IMR-90 (cell line): ENCODE results near the gene PHC3. TPM values are rescaled to one million over a fixed set of nuclear protein-coding genes. Genes with fewer than 3 reads are reported as not detected.

Experiments used
- ATAC-seq: fragments of 200-7000 bp; cut with Tn5 transposase; 2 replicates; pipeline ENCODE4 v1.9.1; 2020; ENCODE audit warnings: low read depth, mild to moderate bottlenecking, moderate library complexity
- BruUV-seq: library from RNA; stranded (reverse); fragments of 400-500 nt; replicated peaks from 2 replicates; lab custom pipeline; 2021; lab: Mats Ljungman, UMichigan
- CTCF ChIA-PET: fragments of 300-600 bp; formaldehyde crosslinking; extraction: SDS; loops from one replicate; lab custom pipeline; 2021; ENCODE audit warnings: antibody characterized with exemption; lab: Yijun Ruan, JAX
- POLR2A ChIA-PET: fragments of 300-600 bp; sonication (Branson Sonifier 250); formaldehyde crosslinking; loops from one replicate; lab custom pipeline; 2022; ENCODE audit warnings: antibody characterized with exemption; ENCODE audit not compliant: unreplicated experiment; lab: Charles Lee
- DNase-seq: peaks from one replicate; pipeline ENCODE4 v3.0.0; 2013
- H2AFZ ChIP-seq: replicated peaks from 2 replicates; pipeline ENCODE3; 2013; ENCODE audit warnings: low read length, mild to moderate bottlenecking; ENCODE audit not compliant: poor library complexity
- H2AK5ac ChIP-seq: 2 replicates; pipeline ENCODE4 v1.6.1; 2013; ENCODE audit warnings: low read depth, low read length, inconsistent platforms
- H2AK9ac ChIP-seq: replicated peaks from 2 replicates; pipeline ENCODE3; 2013; ENCODE audit warnings: mild to moderate bottlenecking, low read depth, low read length, moderate library complexity; ENCODE audit not compliant: poor library complexity
- H2BK120ac ChIP-seq: 2 replicates; pipeline ENCODE4 v1.6.1; 2013; ENCODE audit warnings: low read depth, low read length, inconsistent platforms
- H2BK15ac ChIP-seq: 3 replicates; pipeline ENCODE4 v1.6.1; 2013; ENCODE audit warnings: low read depth, low read length, inconsistent platforms
- H2BK20ac ChIP-seq: 2 replicates; pipeline ENCODE4 v1.6.1; 2013; ENCODE audit warnings: low read depth, mild to moderate bottlenecking, inconsistent platforms, low read length, moderate library complexity
- H2BK5ac ChIP-seq: 2 replicates; pipeline ENCODE4 v1.6.1; 2013; ENCODE audit warnings: mild to moderate bottlenecking, low read depth, low read length, inconsistent platforms; ENCODE audit not compliant: poor library complexity, severe bottlenecking
- H3K14ac ChIP-seq: replicated peaks from 2 replicates; pipeline ENCODE4 v1.6.1; 2013; ENCODE audit warnings: low read depth, low read length, inconsistent platforms
- H3K18ac ChIP-seq: 2 replicates; pipeline ENCODE4 v1.6.1; 2013; ENCODE audit warnings: low read depth, low read length, control low read depth
- H3K23ac ChIP-seq: 2 replicates; pipeline ENCODE4 v1.6.1; 2013; ENCODE audit warnings: low read depth, low read length, inconsistent platforms
- H3K27ac ChIP-seq: 2 replicates; pipeline ENCODE4 v1.5.1; 2013; ENCODE audit warnings: mild to moderate bottlenecking, control low read depth, low read length; ENCODE audit not compliant: insufficient read depth
- H3K27me3 ChIP-seq: 2 replicates; pipeline ENCODE4 v1.6.1; 2013; ENCODE audit warnings: low read length; ENCODE audit not compliant: control insufficient read depth, insufficient read depth
- H3K36me3 ChIP-seq: 2 replicates; pipeline ENCODE4 v1.6.1; 2013; ENCODE audit warnings: low read length, mixed read lengths; ENCODE audit not compliant: control insufficient read depth, insufficient read depth
- H3K4ac ChIP-seq: 2 replicates; pipeline ENCODE4 v1.6.1; 2013; ENCODE audit warnings: low read depth, low read length, inconsistent platforms
- H3K4me1 ChIP-seq: 2 replicates; pipeline ENCODE4 v1.6.1; 2013; ENCODE audit warnings: low read length, mixed read lengths; ENCODE audit not compliant: control insufficient read depth, insufficient read depth
- H3K4me2 ChIP-seq: 2 replicates; pipeline ENCODE4 v1.6.1; 2013; ENCODE audit warnings: low read depth, mild to moderate bottlenecking, control low read depth, low read length, moderate library complexity
- H3K4me3 ChIP-seq: 2 replicates; pipeline ENCODE4 v1.5.1; 2013; ENCODE audit warnings: low read depth, mild to moderate bottlenecking, control low read depth, low read length, moderate library complexity; ENCODE audit not compliant: insufficient read depth
- H3K56ac ChIP-seq: 2 replicates; pipeline ENCODE4 v1.6.1; 2013; ENCODE audit warnings: low read length, inconsistent platforms; ENCODE audit not compliant: insufficient read depth; ENCODE audit errors: extremely low read depth
- H3K79me1 ChIP-seq, 2 experiments: 2 replicates each; pipeline ENCODE4 v1.6.1; 2013; ENCODE audit warnings: low read length in 2 of 2, inconsistent platforms in 1 of 2, low read depth in 1 of 2
- H3K9ac ChIP-seq: 2 replicates; pipeline ENCODE4 v1.6.1; 2013; ENCODE audit warnings: low read depth, low read length, control low read depth
- H3K9me1 ChIP-seq: 2 replicates; pipeline ENCODE4 v1.6.1; 2013; ENCODE audit warnings: low read length, inconsistent platforms; ENCODE audit not compliant: insufficient read depth
- H3K9me3 ChIP-seq: 2 replicates; pipeline ENCODE4 v1.6.1; 2013; ENCODE audit warnings: low read length; ENCODE audit not compliant: control insufficient read depth, insufficient read depth
- H4K20me1 ChIP-seq: 2 replicates; pipeline ENCODE4 v1.6.1; 2013; ENCODE audit warnings: low read length, inconsistent platforms; ENCODE audit not compliant: insufficient read depth
- H4K5ac ChIP-seq: 2 replicates; pipeline ENCODE4 v1.6.1; 2013; ENCODE audit warnings: mild to moderate bottlenecking, low read depth, low read length, control low read depth
- H4K8ac ChIP-seq, 2 experiments: 2 replicates each; pipeline ENCODE4 v1.6.1; 2013; ENCODE audit warnings: low read depth in 2 of 2, low read length in 2 of 2, control low read depth in 1 of 2, inconsistent platforms in 1 of 2
- H4K91ac ChIP-seq: 2 replicates; pipeline ENCODE4 v1.6.1; 2013; ENCODE audit warnings: low read depth, low read length, inconsistent platforms; ENCODE audit not compliant: insufficient read depth
- BHLHE40 ChIP-seq: fragments of 150-350 bp; IDR thresholded peaks from 2 replicates; pipeline ENCODE4 v1.6.1; 2016; ENCODE audit warnings: mild to moderate bottlenecking, low read depth, low read length
- CEBPB ChIP-seq: IDR thresholded peaks from 2 replicates; pipeline ENCODE4 v1.6.1; 2012; ENCODE audit warnings: low read depth, low read length, improper control_type of control experiment
- CHD1 ChIP-seq: IDR thresholded peaks from 2 replicates; pipeline ENCODE4 v1.6.1; 2012; ENCODE audit warnings: low read depth, low read length, improper control_type of control experiment
- CTCF ChIP-seq: conservative IDR thresholded peaks from 2 replicates; pipeline ENCODE4 v1.5.1; 2012; ENCODE audit warnings: mild to moderate bottlenecking, low read depth, low read length, improper control_type of control experiment
- ELK1 ChIP-seq: fragments of 150-350 bp; IDR thresholded peaks from 2 replicates; pipeline ENCODE4 v1.6.1; 2016; ENCODE audit warnings: low read depth, mild to moderate bottlenecking, low read length, moderate library complexity, borderline replicate concordance
- MAFK ChIP-seq: IDR thresholded peaks from 2 replicates; pipeline ENCODE4 v1.6.1; 2012; ENCODE audit warnings: low read depth, low read length, improper control_type of control experiment
- MXI1 ChIP-seq: IDR thresholded peaks from 2 replicates; pipeline ENCODE4 v1.6.1; 2012; ENCODE audit warnings: low read depth, mild to moderate bottlenecking, low read length, moderate library complexity, borderline replicate concordance
- NFE2L2 ChIP-seq: fragments of 150-350 bp; IDR thresholded peaks from 2 replicates; pipeline ENCODE4 v1.6.1; 2016; ENCODE audit warnings: low read depth, mild to moderate bottlenecking, low read length
- POLR2A ChIP-seq: IDR thresholded peaks from 2 replicates; pipeline ENCODE4 v1.6.1; 2012; ENCODE audit warnings: mild to moderate bottlenecking, low read depth, low read length
- RCOR1 ChIP-seq: IDR thresholded peaks from 2 replicates; pipeline ENCODE4 v1.6.1; 2012; ENCODE audit warnings: mild to moderate bottlenecking, low read length, improper control_type of control experiment; ENCODE audit not compliant: insufficient replicate concordance
- RFX5 ChIP-seq: IDR thresholded peaks from 2 replicates; pipeline ENCODE4 v1.8.0; 2012; ENCODE audit warnings: low read depth, mild to moderate bottlenecking, low read length, moderate library complexity
- USF2 ChIP-seq: fragments of 150-350 bp; IDR thresholded peaks from 2 replicates; pipeline ENCODE4 v1.6.1; 2017; ENCODE audit warnings: mild to moderate bottlenecking, antibody characterized with exemption, low read length, low read depth
- WGBS, 2 experiments: methylation state at CpG; one replicate each; pipeline versions ENCODE4 v1.1.5 to v1.1.7; 2013; ENCODE audit warnings: missing lambda C conversion rate in 2 of 2; ENCODE audit not compliant: insufficient read length in 1 of 2; ENCODE audit errors: extremely low coverage in 2 of 2; 5-methylcytosine and 5-hydroxymethylcytosine counted together
- dilution Hi-C: fragments of 300-500 bp; cut with HindIII; formaldehyde crosslinking; loops from one replicate; pipeline ENCODE4 v1.14.3; 2018; ENCODE audit warnings: low sequenced_read_pairs; ENCODE audit not compliant: unreplicated experiment
- in situ Hi-C: fragments of 300-500 bp; cut with MboI; formaldehyde crosslinking; loops from 3 replicates; pipeline ENCODE4 v1.14.3; 2019; ENCODE audit warnings: low sequenced_read_pairs, inconsistent platforms, mixed read lengths
- intact Hi-C: fragments of 100-400 bp; cut with micrococcal nuclease; formaldehyde crosslinking; loops from 2 replicates; pipeline ENCODE4 v1.10.0; 2022
- polyA plus RNA-seq, 3 experiments: library from polyadenylated mRNA; depleted of rRNA; stranded (reverse); fragments of >200 nt; gene quantifications; 2 replicates each; pipeline ENCODE4 v1.2.3, GENCODE V29; 2012; ENCODE audit warnings: low replicate concordance in 1 of 3
- total RNA-seq: library from RNA; depleted of rRNA; stranded (reverse); fragments of >200 nt; gene quantifications from 2 replicates; pipeline ENCODE4 v1.2.3, GENCODE V29; 2012

PHC3 gene
- total and polyA plus RNA-seq, 2 of the 4 experiments (the other 2 are of a cell fraction): 18.3 to 26.3 TPM

GRCh38 chr3:170204509-170204908 lies 23.0 kb upstream of the PHC3 start:
- dilution Hi-C loops: no loop called here
- in situ Hi-C loops: no loop called here
- no peak overlapping the region for H3K27ac ChIP-seq
- H4K5ac ChIP-seq: no peak overlapping the region
- no peak overlapping the region for H2BK5ac ChIP-seq
- H4K91ac ChIP-seq: no peak overlapping the region
- H3K27me3 ChIP-seq: no peaks in the 10 kb centered on the region
- no peak overlapping the region for H3K4me2 ChIP-seq
- no peak overlapping the region for H3K18ac ChIP-seq
- H2AK5ac ChIP-seq: no peak overlapping the region
- no peak overlapping the region for H3K4me3 ChIP-seq
- H3K4ac ChIP-seq: no peak overlapping the region
- no peak overlapping the region for H2BK120ac ChIP-seq
- no CpG with 5 or more reads among the region's 10 CpGs for WGBS, 2 experiments
- no peaks in the 10 kb centered on the region for H3K79me1 ChIP-seq
- H3K36me3 ChIP-seq: no peaks in the 10 kb centered on the region
- intact Hi-C loops: no loop called here
- ChIA-PET POLR2A (no interaction called here), CTCF (interaction anchor here (1.1 kb wide), 1 partner anchor 18 kb away, joined by 3 read pairs; no protein-coding TSS in a partner anchor)
- no peak overlapping the region for H3K23ac ChIP-seq
- TF ChIP-seq NFE2L2: no peak
- no peak for TF ChIP-seq MAFK
- no peak for TF ChIP-seq CTCF
- no peak for TF ChIP-seq USF2
- no peak for TF ChIP-seq CHD1
- TF ChIP-seq ELK1: no peak
- TF ChIP-seq BHLHE40: no peak
- no peak for TF ChIP-seq CEBPB
- no peak for TF ChIP-seq RFX5
- TF ChIP-seq RCOR1: no peak
- TF ChIP-seq POLR2A: no peak
- no peak for TF ChIP-seq MXI1
- DNase-seq (no peak), ATAC-seq (no peak)
- H3K56ac ChIP-seq: no peak overlapping the region
- H4K8ac ChIP-seq: no peak overlapping the region
- no peaks in the 10 kb centered on the region for H3K9me1 ChIP-seq
- no TSS peak for BruUV-seq
- no peak overlapping the region for H2AFZ ChIP-seq
- no peak overlapping the region for H2BK15ac ChIP-seq
- H3K4me1 ChIP-seq: no peaks in the 10 kb centered on the region
- no peak overlapping the region for H2BK20ac ChIP-seq
- no peaks in the 10 kb centered on the region for H3K9me3 ChIP-seq
- no peak overlapping the region for H2AK9ac ChIP-seq
- no peaks in the 10 kb centered on the region for H4K20me1 ChIP-seq
- no peak overlapping the region for H3K14ac ChIP-seq
- no peak overlapping the region for H3K9ac ChIP-seq
